H1 (cell line): ENCODE data around the gene MDM4. TPM values are rescaled to one million over a fixed set of nuclear protein-coding genes. Genes with fewer than 3 reads are reported as not detected.

ENCODE experiments used
- JUN ChIP-seq: IDR thresholded peaks from 2 replicates; pipeline ENCODE4 v1.6.1; 2011; ENCODE audit warnings: low read depth, mild to moderate bottlenecking, improper control_type of control experiment, low read length
- polyA plus RNA-seq, 7 experiments: library from polyadenylated mRNA; depleted of rRNA in 3 of 7; stranded (reverse) in 5 of 7; unstranded in 2 of 7; fragments of >200 nt in 5 of 7; fragments of 200-250 nt in 2 of 7; gene quantifications; 1 replicate in 5 of 7; 2 replicates in 1 of 7; 4 replicates in 1 of 7; pipeline versions ENCODE4 v1.2.1 to v1.2.3, GENCODE V29; 2011 to 2013; ENCODE audit warnings: missing spikeins in 2 of 7, mixed read lengths in 2 of 7
- total RNA-seq: library from RNA; stranded (reverse); fragmentation: NEBNext Ultra II Directional; extraction: Animal tissue kit (Norgen Biotek cat#: 25700); gene quantifications from 2 replicates; pipeline ENCODE4 v1.2.1, GENCODE V29; 2021

MDM4 gene
- total and polyA plus RNA-seq, 2 of the 8 experiments (the other 6 are each of a cell fraction or from before 2014, with no cell fraction given): 10.8 to 84.9 TPM

GRCh38 chr1:204598319-204598969 is 82.2 kb downstream of the MDM4 start (continued):
- TF ChIP-seq JUN: no peak
